Kasumi-1 (cell line): ENCODE results near the gene EEF1A2.

Experiments used
- DNase-seq, 2 experiments: peaks; one replicate each; lab custom pipeline; 2025; lab: John Stamatoyannopoulos, UW

Gene EEF1A2

GRCh38 chr20:63498960-63499337 is at the start of gene EEF1A2:
Gene EEF1A2 (minus strand): TSS chr20:63499083. CDS start chr20:63497763, 1,320 bp downstream.
- DNase-seq, result no peak

- DNase-seq, result no peak
Measured at GRCh38 chr20:63548542-63548941, 49.7 kb upstream of the EEF1A2 start.

DNA sequence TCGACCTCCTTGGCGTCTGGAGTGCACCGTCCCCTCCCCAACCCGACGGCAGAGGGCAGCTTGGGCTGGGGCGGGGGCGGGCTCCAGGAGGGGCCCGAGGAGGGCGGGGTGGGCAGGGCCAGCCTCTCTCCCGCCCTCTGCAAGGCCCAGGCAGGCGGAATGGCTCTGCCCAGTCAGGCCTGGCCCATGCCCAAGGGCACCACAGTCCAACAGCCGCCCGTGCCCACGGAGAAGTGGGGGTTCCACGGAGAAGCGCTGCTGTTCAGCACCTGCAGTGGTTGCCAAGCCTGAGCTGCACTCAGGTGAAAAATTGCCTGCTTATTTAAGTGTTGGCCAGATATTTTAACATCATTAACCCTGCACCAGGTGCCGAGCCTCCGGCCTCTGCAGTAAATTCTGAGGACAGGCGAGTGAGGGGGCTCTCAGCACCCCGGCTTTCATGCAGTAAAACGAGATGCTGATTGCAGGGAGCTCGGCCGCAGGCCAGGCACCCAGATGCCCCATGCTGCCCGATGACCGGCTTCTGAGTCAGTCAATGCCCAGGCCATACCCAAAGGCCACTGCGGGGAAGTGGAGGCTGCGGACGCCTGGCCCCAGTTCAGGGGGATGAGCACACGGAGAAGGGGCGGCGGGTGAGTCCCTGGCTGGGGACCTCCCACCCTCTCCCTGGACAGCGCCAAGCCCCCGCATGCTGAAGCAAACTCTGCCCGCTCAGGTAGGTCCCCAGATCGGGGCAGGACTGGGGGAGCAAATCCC is 49.0 kb upstream of the EEF1A2 start, which contains the start of gene SRMS:
SRMS (minus strand) TSS at position 25 of the 756 bp plus-strand sequence. CDS start 286 bp downstream, outside the sequence.
- no peak for DNase-seq

DNA sequence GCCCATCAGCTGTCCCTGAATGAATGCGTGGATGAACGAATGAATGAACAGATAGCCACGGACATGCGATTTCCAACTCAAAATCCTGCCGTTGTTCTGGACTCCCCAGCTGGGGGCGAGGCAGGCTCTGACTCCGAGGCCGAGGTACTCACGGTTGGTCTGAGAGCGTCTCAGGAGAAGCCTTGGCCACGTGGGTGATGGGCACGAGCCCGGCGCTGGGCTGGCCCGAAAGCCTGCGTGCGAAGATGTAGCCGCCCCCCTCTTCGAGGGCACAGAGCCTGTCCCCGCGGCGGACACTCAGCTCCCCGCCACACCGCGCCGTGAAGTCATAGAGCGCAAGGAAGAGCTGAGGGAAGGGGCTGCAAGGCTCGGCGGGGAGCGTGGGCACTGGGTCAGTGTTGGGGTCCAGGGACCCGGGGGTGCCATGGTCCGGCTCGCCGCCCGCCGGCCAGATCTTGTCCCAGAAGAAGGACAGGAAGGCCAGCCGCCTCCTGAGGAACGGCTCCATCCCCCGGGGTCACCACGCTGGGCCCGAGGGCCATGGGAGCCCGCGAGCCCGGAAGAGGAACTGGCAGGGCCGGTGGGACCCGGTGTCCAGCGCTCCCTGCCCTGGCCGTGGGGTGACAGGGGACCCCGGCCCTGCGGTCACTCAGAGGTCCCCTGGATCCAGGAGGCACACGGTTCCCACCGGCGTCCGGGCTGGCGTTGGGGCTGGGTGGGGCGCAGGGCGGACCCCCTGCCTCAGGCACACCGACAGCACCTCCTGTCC is 48.3 kb upstream of the EEF1A2 start:
- no peak for DNase-seq

DNA sequence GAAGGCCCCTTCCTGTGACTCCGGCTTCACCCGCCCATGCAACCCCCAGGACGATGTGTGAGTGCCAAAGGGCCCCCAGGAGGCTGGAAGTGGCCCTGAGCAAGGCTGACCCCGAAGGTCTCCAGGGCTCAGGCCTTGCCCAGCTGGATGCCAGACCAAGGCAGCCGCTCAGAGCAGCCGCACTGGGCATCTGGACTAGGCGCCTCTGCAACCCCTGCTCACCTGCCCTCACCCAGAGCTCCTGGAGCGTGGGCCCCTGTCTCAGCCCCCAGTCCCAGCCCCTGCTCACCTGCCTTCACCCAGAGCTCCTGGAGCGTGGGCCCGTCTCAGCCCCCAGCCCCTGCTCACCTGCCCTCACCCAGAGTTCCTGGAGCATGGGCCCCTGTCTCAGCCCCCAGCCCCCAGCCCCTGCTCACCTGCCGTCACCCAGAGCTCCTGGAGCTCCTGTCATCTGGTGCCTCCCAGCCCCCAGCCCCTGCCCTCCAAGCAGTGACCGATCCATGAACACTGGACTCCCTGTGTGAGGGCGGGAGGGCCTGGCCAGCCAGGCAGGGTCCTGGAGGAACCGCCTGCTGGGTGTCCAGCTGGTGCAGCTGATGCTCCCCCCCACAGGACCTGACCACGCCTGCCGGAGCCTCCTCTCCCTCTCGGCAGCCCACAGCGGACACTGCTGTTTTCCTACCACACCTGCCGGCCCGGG is 47.5 kb upstream of the EEF1A2 start:
- DNase-seq, result no peak

- no peak for DNase-seq
Measured at GRCh38 chr20:63545814-63546213, 46.9 kb upstream of the EEF1A2 start.

- DNase-seq, result no peak
Measured at GRCh38 chr20:63544958-63545516, 46.2 kb upstream of the EEF1A2 start.

DNA sequence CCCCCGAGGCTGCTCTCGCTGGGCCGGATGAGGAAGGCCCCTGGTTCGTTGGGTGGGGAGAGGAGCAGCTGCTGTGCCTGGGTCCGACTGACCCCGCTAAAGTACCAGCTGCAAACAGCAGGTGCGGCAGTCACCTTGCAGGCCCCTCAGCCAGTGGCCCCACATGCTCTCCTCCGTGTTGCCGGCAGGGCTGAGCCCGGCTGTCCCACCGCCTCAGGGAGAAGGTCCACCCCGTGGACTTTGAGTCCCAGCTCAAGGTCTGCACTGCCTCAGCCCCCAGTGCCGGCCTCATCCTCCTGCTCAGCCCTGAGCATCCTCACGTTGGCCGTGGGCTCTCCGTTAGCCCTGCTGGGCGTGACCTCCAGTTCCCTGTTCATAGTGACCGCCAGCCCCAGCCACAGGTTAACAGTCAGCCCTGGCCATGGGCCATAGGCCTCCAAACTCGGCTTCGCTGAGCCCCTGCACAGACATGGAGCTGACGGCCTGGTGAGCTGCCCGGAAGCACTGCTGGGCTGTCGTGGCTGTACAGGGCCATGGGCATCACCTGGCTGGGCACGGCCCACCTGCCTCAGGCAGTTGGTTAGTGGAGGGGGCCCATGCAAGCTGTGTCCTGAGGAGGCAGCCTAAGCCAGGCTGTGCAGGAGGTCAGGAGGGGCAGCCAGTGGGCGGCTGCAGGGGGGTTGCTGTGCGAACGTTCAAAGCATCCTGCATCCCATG is 45.5 kb upstream of the EEF1A2 start:
- no peak for DNase-seq

GRCh38 chr20:63543733-63544132 is 44.9 kb upstream of the EEF1A2 start:
- DNase-seq, result no peak

- DNase-seq, result no peak
Measured at GRCh38 chr20:63543131-63543530, 44.2 kb upstream of the EEF1A2 start.

DNA sequence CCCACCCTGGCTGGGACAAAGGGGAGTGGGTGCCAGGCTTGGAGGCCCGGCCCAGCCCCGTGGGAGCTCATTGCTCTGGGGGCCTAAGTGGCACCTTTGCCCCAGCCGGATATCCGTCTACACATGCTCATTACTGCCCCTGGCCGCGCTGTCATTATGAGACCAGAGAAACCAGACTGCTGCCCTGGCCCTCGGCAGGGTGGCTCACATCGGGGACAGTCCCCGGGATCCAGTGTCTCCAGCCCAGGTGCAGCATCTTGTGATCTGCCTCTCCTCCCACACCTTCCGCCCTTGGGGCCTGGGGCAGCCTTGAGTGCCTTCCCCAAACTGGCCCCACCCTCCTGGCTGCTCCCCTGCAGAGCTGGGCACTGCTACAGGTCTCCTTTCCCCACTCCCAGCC is 43.8 kb upstream of the EEF1A2 start:
- no peak for DNase-seq

DNA sequence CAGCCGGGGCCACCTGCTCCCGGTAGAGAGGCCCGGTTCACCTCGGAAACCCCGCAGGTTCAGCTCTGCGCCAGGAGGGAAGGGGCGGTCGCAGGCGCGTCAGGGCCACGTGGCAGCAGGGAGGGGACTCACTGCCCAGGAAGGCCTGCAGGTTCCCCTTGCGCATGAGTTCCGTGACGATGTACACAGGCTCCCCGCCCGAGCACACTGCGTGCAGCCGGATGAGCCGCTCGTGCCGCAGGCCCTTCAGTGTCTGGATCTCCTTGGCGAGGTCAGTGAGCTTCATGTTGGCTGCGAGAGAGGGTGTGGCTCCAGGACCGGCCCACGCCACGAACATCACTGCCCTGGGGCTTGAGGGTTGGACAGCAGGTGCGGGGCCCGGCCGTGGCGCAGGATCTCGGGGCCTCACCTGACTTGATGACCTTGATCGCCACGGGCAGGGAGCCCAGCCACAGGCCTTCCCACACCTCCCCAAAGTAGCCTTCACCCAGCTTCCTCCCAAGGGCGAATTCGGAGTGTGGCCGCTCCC is 43.2 kb upstream of the EEF1A2 start:
- DNase-seq, result no peak

DNA sequence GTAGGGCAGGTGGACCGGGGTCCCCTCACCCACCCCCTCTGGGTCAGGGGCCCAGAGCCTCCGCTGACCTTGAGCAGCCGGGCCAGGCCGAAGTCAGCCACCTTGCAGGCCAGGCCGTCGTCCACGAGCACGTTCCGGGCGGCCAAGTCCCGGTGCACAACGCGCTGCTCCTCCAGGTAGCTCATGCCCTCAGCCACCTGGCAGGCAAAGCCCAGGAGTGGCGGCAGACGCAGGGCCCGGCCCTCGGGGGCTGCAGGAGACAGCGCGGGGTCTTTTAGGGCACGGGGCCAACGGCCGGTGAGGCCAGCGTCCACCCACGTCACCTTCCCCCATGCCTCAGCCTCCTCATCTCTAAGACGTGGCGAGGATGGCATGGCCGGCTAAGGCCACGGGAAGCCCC is 42.5 kb upstream of the EEF1A2 start:
- DNase-seq, result no peak

DNA sequence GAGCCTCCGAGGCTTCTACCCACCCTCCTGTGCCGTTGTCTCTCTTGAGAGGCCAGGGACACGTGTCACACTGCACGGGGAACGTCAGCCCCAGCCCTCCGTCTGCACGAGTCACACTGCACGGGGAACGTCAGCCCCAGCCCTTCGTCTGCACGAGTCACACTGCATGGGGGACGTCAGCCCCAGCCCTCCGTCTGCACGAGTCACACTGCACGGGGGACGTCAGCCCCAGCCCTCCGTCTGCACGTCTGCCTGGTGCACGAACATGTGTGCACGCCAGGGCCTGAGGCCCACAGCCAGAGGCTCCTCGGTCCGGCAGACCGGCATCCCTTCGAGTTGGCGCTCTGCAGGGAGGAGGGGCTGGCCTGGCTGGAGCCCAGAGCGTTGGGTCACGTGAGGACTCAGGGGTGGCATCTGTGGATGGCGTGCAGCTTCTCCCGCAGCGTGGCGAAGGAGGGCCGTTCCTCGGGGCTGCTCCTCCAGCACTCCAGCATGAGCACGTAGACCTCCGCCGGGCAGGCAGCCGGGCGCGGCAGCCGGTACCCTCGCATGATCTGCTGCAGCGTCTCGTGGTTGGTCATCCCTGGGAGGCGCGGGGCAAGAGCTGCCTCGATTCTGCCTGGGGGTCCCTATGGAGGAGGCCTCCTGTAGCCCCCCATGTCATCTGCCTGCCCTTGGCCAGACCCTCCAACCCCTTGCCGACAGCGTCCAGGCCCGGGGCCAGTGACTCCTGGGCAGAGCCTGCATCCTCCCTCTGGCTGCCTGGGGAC is 41.7 kb upstream of the EEF1A2 start:
- no peak for DNase-seq

DNA sequence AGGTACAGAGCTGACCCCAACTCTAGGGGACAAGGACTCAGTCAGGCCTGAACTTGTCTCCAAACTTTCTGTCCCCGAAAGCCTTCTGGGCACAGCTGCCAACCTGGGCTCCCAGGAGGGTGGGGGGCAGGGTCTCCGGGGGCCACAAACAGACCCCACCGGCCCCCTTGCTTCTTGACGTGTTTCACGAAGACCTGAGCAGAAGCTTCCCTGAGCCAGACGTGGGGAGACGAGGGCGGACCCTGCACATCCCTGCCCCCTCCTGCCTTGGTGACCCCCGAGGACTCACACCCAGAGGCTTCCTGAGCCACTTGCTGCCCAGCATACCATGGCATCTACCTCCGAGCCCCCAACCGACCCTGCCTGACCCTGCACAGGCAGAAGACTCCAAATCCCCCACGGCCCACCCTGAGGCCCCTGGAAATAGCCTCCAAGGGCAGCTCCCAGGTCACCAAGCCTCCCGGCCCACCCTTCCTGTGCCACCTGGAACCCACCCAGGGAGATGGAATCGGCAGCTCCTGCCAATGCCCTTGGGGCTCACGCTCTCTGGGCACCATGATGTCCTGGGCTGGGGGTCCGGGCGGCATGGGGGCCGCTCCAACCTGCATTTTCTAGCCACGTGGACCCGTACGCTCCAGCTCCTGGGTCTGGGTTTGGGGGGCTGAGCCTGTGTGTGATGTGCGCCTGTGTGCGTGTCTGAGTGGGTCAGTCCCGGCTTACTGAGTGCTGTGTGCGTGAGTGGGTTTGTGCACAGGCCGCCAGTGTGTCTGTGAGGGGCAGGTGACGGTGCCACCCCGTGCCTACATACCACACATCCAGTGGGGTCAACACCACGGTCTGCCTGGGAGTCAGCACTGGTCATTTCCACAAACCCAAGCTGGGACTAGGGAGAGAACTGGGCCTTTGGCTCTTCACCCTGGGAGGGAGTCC is 40.8 kb upstream of the EEF1A2 start:
- DNase-seq, result no peak

- DNase-seq, result no peak
Measured at GRCh38 chr20:63539092-63539430, 40.2 kb upstream of the EEF1A2 start.

- DNase-seq, result no peak
Measured at GRCh38 chr20:63538204-63539091, 39.6 kb upstream of the EEF1A2 start.

- peak; percentile 79 to 81 for DNase-seq
Measured at GRCh38 chr20:63537525-63538203, 38.8 kb upstream of the EEF1A2 start.
